ENCODE measurements around the gene HOXC11.

Gene HOXC11

GRCh38 chr12:53960187-53961024, 12.5 kb upstream of the HOXC11 start:
- no peak for DNase-seq

- DNase-seq, result no peak
These were observed 11.7 kb upstream of the HOXC11 start for GRCh38 chr12:53961025-53961761.

- no peak for DNase-seq
These were observed 9.9 kb upstream of the HOXC11 start for GRCh38 chr12:53963005-53963404.

GRCh38 chr12:53963434-53964314, 9.3 kb upstream of the HOXC11 start:
- DNase-seq, result no peak

GRCh38 chr12:53964315-53964713, 8.6 kb upstream of the HOXC11 start:
- no peak for DNase-seq

- DNase-seq, result no peak
These were observed 7.4 kb upstream of the HOXC11 start for GRCh38 chr12:53965281-53966084.

GRCh38 chr12:53966085-53966384, 6.9 kb upstream of the HOXC11 start:
- no peak for DNase-seq

- DNase-seq, result no peak
These were observed 6.4 kb upstream of the HOXC11 start for GRCh38 chr12:53966385-53967133.

- DNase-seq, result no peak
These were observed 5.5 kb upstream of the HOXC11 start for GRCh38 chr12:53967421-53967925.

- DNase-seq, result no peak
These were observed 4.5 kb upstream of the HOXC11 start for GRCh38 chr12:53968214-53969127.

GRCh38 chr12:53969588-53970259, 3.2 kb upstream of the HOXC11 start:
- no peak for DNase-seq

GRCh38 chr12:53970451-53970850, 2.5 kb upstream of the HOXC11 start:
- DNase-seq, result no peak

- no peak for DNase-seq
These were observed 1.8 kb upstream of the HOXC11 start for GRCh38 chr12:53971129-53971528.

- DNase-seq, result no peak
These were observed 1.2 kb upstream of the HOXC11 start for GRCh38 chr12:53971686-53972085.

- no peak for DNase-seq
These were observed 699 bp upstream of the HOXC11 start for GRCh38 chr12:53972152-53972702.

- DNase-seq, result no peak
These were observed 513 bp downstream of the HOXC11 start for GRCh38 chr12:53973236-53974042.

GRCh38 chr12:53974084-53975063, 1.4 kb downstream of the HOXC11 start, which contains the start of gene HOTAIR:
HOTAIR (minus strand) TSS chr12:53974954.
- DNase-seq, result no peak

Measured in stimulated activated CD4-positive, alpha-beta T cell treated with anti-CD3 and anti-CD28 coated beads, Interleukin-2, amount 100 ng/mL, for 48 hours (primary cell).